Endothelial cell of hepatic sinusoid (primary cell): ENCODE results near the gene PRR5L.

Source experiments
- in situ Hi-C: cut with HindIII; loops from 2 replicates; pipeline ENCODE4 v1.10.0; 2017; ENCODE audit warnings: low sequenced_read_pairs

The PRR5L gene

GRCh38 chr11:36394056-36394455, 98.0 kb downstream of the PRR5L start:
- in situ Hi-C loops: no loop called here

GRCh38 chr11:36394926-36395325, 98.8 kb downstream of the PRR5L start:
- in situ Hi-C loops: no loop called here

- in situ Hi-C loops: no loop called here
These were observed 100.1 kb downstream of the PRR5L start for GRCh38 chr11:36395978-36396736.

GRCh38 chr11:36398231-36398953, 102.3 kb downstream of the PRR5L start:
- in situ Hi-C loops: no loop called here

- in situ Hi-C loops: no loop called here
These were observed 103.1 kb downstream of the PRR5L start for GRCh38 chr11:36399236-36399635.

GRCh38 chr11:36399745-36400144, 103.7 kb downstream of the PRR5L start:
- in situ Hi-C loops: no loop called here

GRCh38 chr11:36400766-36401455, 104.8 kb downstream of the PRR5L start:
- in situ Hi-C loops: no loop called here

- in situ Hi-C loops: no loop called here
These were observed 106.6 kb downstream of the PRR5L start for GRCh38 chr11:36402568-36403170.

GRCh38 chr11:36403661-36404060, 107.6 kb downstream of the PRR5L start:
- in situ Hi-C loops: no loop called here

GRCh38 chr11:36404831-36405230, 108.7 kb downstream of the PRR5L start:
- in situ Hi-C loops: no loop called here

- in situ Hi-C loops: no loop called here
These were observed 109.7 kb downstream of the PRR5L start for GRCh38 chr11:36405585-36406367.

GRCh38 chr11:36407356-36407755, 111.3 kb downstream of the PRR5L start:
- in situ Hi-C loops: no loop called here

GRCh38 chr11:36408498-36409136, 112.5 kb downstream of the PRR5L start:
- in situ Hi-C loops: no loop called here

- in situ Hi-C loops: no loop called here
These were observed 113.2 kb downstream of the PRR5L start for GRCh38 chr11:36409152-36409816.

GRCh38 chr11:36411202-36411640, 115.1 kb downstream of the PRR5L start:
- in situ Hi-C loops: no loop called here

GRCh38 chr11:36412781-36413383, 116.8 kb downstream of the PRR5L start:
- in situ Hi-C loops: no loop called here

- in situ Hi-C loops: no loop called here
These were observed 121.1 kb downstream of the PRR5L start for GRCh38 chr11:36417154-36417553.

- in situ Hi-C loops: loop anchor here (5.0 kb wide), 1 partner anchor 67 kb away; no protein-coding TSS in a partner anchor
These were observed 123.8 kb downstream of the PRR5L start for GRCh38 chr11:36419791-36420424.
